Memory B cell (primary cell): Measurements from ENCODE around the gene SLC8A1.

Experiments
- ATAC-seq: fragments of 150-1000 bp; cut with Tn5 transposase; 2 replicates; pipeline ENCODE4 v1.10.0; 2021; ENCODE audit warnings: low read depth, mild to moderate bottlenecking, moderate library complexity
- DNase-seq, 2 donors: peaks; one replicate each; pipeline ENCODE4 v3.0.0; 2022; ENCODE audit warnings: low spot score in 2 of 2
- H3K27ac Mint-ChIP-seq: one replicate; pipeline ENCODE4 v1.8.0; 2022; ENCODE audit warnings: mild to moderate bottlenecking, moderate library complexity, mixed read lengths
- H3K27me3 Mint-ChIP-seq: one replicate; pipeline ENCODE4 v1.8.0; 2022; ENCODE audit warnings: mixed read lengths
- H3K36me3 Mint-ChIP-seq: one replicate; pipeline ENCODE4 v1.8.0; 2022; ENCODE audit warnings: mild to moderate bottlenecking, mixed read lengths
- H3K4me1 Mint-ChIP-seq: one replicate; pipeline ENCODE4 v1.8.0; 2022; ENCODE audit warnings: mixed read lengths
- H3K4me3 Mint-ChIP-seq: one replicate; pipeline ENCODE4 v1.8.0; 2022; ENCODE audit warnings: mild to moderate bottlenecking, moderate library complexity, mixed read lengths
- H3K9me3 Mint-ChIP-seq: one replicate; pipeline ENCODE4 v1.8.0; 2022; ENCODE audit warnings: mixed read lengths

The SLC8A1 gene

GRCh38 chr2:40451918-40452605 lies at the start of gene SLC8A1:
Gene SLC8A1 (minus strand): TSS chr2:40452090.
- Mint-ChIP-seq H3K27me3 (peaks cover 14% of the 10 kb centered on the region), H3K4me1 (peaks cover 15% of the 10 kb centered on the region), H3K9me3 (peaks cover 2% of the 10 kb centered on the region), H3K36me3 (peaks cover 2% of the 10 kb centered on the region), H3K4me3 (peak within 1 kb of the TSS; percentile 76), H3K27ac (no peak within 1 kb of the TSS)
- no peak for DNase-seq
- ATAC-seq, result peak; percentile 17

- H3K36me3 Mint-ChIP-seq, result no peaks in the 10 kb centered on the region
- no peak overlapping the region for H3K27ac Mint-ChIP-seq
- H3K9me3 Mint-ChIP-seq, result no peaks in the 10 kb centered on the region
- ATAC-seq (no peak), DNase-seq (no peak)
- H3K27me3 Mint-ChIP-seq, result no peaks in the 10 kb centered on the region
- no peaks in the 10 kb centered on the region for H3K4me1 Mint-ChIP-seq
- H3K4me3 Mint-ChIP-seq, result no peak overlapping the region
Observed at GRCh38 chr2:40499437-40499836, 47.5 kb upstream of the SLC8A1 start.

GRCh38 chr2:40497251-40497859 lies 45.5 kb upstream of the SLC8A1 start:
- ATAC-seq, result no peak
- H3K4me3 Mint-ChIP-seq, result no peak overlapping the region
- H3K4me1 Mint-ChIP-seq, result no peaks in the 10 kb centered on the region
- H3K27me3 Mint-ChIP-seq, result no peaks in the 10 kb centered on the region
- no peak for DNase-seq
- no peaks in the 10 kb centered on the region for H3K36me3 Mint-ChIP-seq
- H3K27ac Mint-ChIP-seq, result no peak overlapping the region
- no peaks in the 10 kb centered on the region for H3K9me3 Mint-ChIP-seq

DNA sequence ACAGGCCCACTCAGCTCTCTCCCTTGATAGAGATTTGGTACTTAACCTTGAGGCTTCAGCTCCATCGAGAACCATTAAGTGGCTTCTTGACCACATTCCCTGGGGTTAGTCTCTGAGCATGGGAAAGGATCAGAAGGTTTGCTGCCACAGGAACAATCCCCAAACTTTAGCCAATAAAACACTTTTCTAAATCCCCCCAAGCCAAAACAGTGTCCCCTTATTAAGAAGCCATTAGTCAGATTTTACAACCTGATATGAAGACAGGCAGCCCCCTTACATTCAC lies 37.7 kb upstream of the SLC8A1 start:
- Mint-ChIP-seq H3K4me3 (peak overlapping the region; percentile 69), H3K27ac (no peak overlapping the region), H3K9me3 (no peaks in the 10 kb centered on the region), H3K36me3 (no peaks in the 10 kb centered on the region), H3K4me1 (peaks cover 5% of the 10 kb centered on the region), H3K27me3 (no peaks in the 10 kb centered on the region)
- DNase-seq (no peak), ATAC-seq (no peak)

GRCh38 chr2:40488927-40489677 lies 37.2 kb upstream of the SLC8A1 start:
- ATAC-seq (no peak), DNase-seq (no peak)
- Mint-ChIP-seq H3K4me1 (peaks cover 5% of the 10 kb centered on the region), H3K36me3 (no peaks in the 10 kb centered on the region), H3K27ac (no peak overlapping the region), H3K9me3 (no peaks in the 10 kb centered on the region), H3K4me3 (peak overlapping the region; percentile 69), H3K27me3 (no peaks in the 10 kb centered on the region)

DNA sequence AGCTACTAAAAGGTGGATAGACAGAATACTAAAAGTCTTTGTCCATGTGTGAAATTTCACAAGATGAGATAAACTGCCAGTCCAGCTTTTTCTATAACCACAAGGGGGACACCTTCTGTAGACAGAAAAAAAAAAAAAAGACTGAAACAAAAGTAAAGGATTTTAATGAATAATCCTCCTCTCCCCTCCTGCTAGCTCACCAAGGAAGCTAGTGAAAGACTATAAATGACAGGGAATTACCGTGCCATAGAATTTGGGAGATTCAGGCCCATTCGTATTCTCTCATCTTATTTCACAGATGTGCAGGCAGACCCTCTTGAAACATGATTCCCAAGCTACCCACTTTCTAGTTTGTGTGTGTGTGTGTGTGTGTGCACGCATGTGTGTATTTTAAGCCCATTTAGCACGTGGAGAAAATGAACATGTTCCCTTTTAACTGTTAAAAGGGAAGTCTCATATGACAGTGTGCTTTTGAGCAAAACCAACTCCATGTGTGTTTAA lies 36.3 kb upstream of the SLC8A1 start:
- ATAC-seq (no peak), DNase-seq (no peak)
- Mint-ChIP-seq H3K9me3 (no peaks in the 10 kb centered on the region), H3K27me3 (no peaks in the 10 kb centered on the region), H3K4me3 (no peak overlapping the region), H3K4me1 (peaks cover 5% of the 10 kb centered on the region), H3K36me3 (no peaks in the 10 kb centered on the region), H3K27ac (no peak overlapping the region)

DNA sequence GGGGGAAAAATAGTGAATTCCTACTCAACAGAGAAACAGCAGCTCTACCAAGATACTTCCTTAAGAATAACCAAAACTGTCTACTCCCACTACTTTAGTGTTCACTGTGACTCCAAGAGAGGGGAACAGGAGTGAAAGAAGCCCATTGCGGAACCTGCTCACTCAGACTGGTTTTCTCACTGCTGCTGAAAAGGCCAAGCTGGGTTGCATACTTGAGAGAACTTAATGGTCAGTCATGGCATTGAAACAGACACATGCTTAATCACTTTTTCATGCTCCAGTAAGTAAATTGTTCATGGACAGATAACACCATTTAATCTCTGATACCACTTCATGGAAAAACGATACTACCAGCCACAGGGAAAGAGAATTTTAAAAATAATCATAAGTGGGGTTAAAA lies 35.7 kb upstream of the SLC8A1 start:
- H3K4me1 Mint-ChIP-seq, result peaks cover 5% of the 10 kb centered on the region
- no peak for ATAC-seq
- H3K27me3 Mint-ChIP-seq, result no peaks in the 10 kb centered on the region
- no peak overlapping the region for H3K4me3 Mint-ChIP-seq
- no peak for DNase-seq
- H3K36me3 Mint-ChIP-seq, result no peaks in the 10 kb centered on the region
- no peaks in the 10 kb centered on the region for H3K9me3 Mint-ChIP-seq
- H3K27ac Mint-ChIP-seq, result no peak overlapping the region

GRCh38 chr2:40485854-40486253 lies 34.0 kb upstream of the SLC8A1 start:
- DNase-seq (no peak), ATAC-seq (no peak)
- Mint-ChIP-seq H3K36me3 (no peaks in the 10 kb centered on the region), H3K4me1 (peaks cover 5% of the 10 kb centered on the region), H3K9me3 (no peaks in the 10 kb centered on the region), H3K4me3 (no peak overlapping the region), H3K27me3 (no peaks in the 10 kb centered on the region), H3K27ac (no peak overlapping the region)

- H3K9me3 Mint-ChIP-seq, result no peaks in the 10 kb centered on the region
- H3K36me3 Mint-ChIP-seq, result no peaks in the 10 kb centered on the region
- H3K27me3 Mint-ChIP-seq, result no peaks in the 10 kb centered on the region
- H3K27ac Mint-ChIP-seq, result no peak overlapping the region
- H3K4me1 Mint-ChIP-seq, result peaks cover 5% of the 10 kb centered on the region
- no peak overlapping the region for H3K4me3 Mint-ChIP-seq
- DNase-seq (no peak), ATAC-seq (no peak)
Observed at GRCh38 chr2:40485318-40485717, 33.4 kb upstream of the SLC8A1 start.

GRCh38 chr2:40483549-40484243 lies 31.8 kb upstream of the SLC8A1 start:
- no peak for ATAC-seq
- Mint-ChIP-seq H3K36me3 (no peaks in the 10 kb centered on the region), H3K27ac (no peak overlapping the region), H3K9me3 (no peaks in the 10 kb centered on the region), H3K4me3 (no peak overlapping the region), H3K4me1 (no peaks in the 10 kb centered on the region), H3K27me3 (no peaks in the 10 kb centered on the region)
- DNase-seq, result no peak

GRCh38 chr2:40480596-40480995 lies 28.7 kb upstream of the SLC8A1 start:
- no peak for ATAC-seq
- H3K4me1 Mint-ChIP-seq, result no peaks in the 10 kb centered on the region
- H3K36me3 Mint-ChIP-seq, result no peaks in the 10 kb centered on the region
- H3K4me3 Mint-ChIP-seq, result no peak overlapping the region
- H3K9me3 Mint-ChIP-seq, result no peaks in the 10 kb centered on the region
- H3K27ac Mint-ChIP-seq, result no peak overlapping the region
- no peaks in the 10 kb centered on the region for H3K27me3 Mint-ChIP-seq
- DNase-seq, result no peak

- Mint-ChIP-seq H3K4me3 (no peak overlapping the region), H3K4me1 (no peaks in the 10 kb centered on the region), H3K36me3 (no peaks in the 10 kb centered on the region), H3K27me3 (no peaks in the 10 kb centered on the region), H3K9me3 (no peaks in the 10 kb centered on the region), H3K27ac (no peak overlapping the region)
- DNase-seq (no peak), ATAC-seq (no peak)
Observed at GRCh38 chr2:40480073-40480472, 28.2 kb upstream of the SLC8A1 start.

DNA sequence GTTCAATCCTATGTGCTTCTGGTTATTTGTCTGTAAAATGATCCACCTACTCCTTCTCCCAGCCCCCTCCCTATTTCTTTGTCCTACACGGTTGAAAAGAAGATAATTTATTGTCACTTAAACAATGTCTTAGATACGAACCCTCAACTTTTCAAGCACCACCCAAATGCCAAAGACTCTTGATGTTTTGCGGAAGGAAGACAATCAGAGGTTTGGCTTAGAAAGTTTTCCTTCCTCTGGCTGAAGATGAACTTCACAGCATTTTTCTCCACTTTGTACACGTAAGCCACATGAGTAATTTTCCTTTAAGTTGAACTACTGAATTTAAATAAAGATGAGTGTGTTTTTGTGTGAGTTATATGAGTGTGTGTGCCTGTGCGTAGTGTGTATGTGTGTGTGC lies 25.5 kb upstream of the SLC8A1 start:
- no peak overlapping the region for H3K4me3 Mint-ChIP-seq
- no peak overlapping the region for H3K27ac Mint-ChIP-seq
- ATAC-seq, result no peak
- no peak for DNase-seq
- H3K9me3 Mint-ChIP-seq, result no peaks in the 10 kb centered on the region
- no peaks in the 10 kb centered on the region for H3K4me1 Mint-ChIP-seq
- H3K36me3 Mint-ChIP-seq, result no peaks in the 10 kb centered on the region
- no peaks in the 10 kb centered on the region for H3K27me3 Mint-ChIP-seq

GRCh38 chr2:40476436-40476835 lies 24.5 kb upstream of the SLC8A1 start:
- Mint-ChIP-seq H3K27ac (no peak overlapping the region), H3K27me3 (no peaks in the 10 kb centered on the region), H3K36me3 (no peaks in the 10 kb centered on the region), H3K4me1 (no peaks in the 10 kb centered on the region), H3K4me3 (no peak overlapping the region), H3K9me3 (no peaks in the 10 kb centered on the region)
- ATAC-seq (no peak), DNase-seq (no peak)
